Measurements from ENCODE around the gene CFAP46. TPM values are rescaled to one million over a fixed set of nuclear protein-coding genes. Genes with fewer than 3 reads are reported as not detected.

Gene CFAP46
- polyA plus RNA-seq, 3 donors: 0.07 TPM; not detected in 2

DNA sequence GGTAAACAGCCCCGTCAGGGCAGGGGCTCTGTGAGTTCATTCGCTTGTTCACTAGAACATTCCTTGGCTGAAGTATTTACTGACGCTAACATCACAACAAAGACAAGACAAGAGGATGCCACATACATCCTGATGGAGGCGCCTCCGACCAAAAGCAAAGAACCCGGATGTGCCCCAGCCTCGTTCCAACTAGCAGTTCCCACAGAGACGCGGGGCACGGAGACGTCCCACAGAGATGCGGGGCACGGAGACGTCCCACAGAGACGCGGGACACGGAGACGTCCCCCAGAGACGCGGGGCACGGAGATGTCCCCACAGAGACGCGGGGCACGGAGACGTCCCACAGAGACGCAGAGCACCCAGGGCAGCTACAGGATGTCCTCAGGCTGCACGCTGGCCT, 35.4 kb upstream of the CFAP46 start:
- Mint-ChIP-seq H3K36me3 (no peaks in the 10 kb centered on the region), H3K4me3 (no peak overlapping the region), H3K9me3 (no peaks in the 10 kb centered on the region), H3K27ac (no peak overlapping the region), H3K4me1 (no peaks in the 10 kb centered on the region), H3K27me3 (ENCODE audit: low read depth in 3 of 3) (peaks cover 2 to 28% (median 4%) of the 10 kb centered on the region in 3 donors)
- WGBS (ENCODE audit: insufficient coverage): 76% methylated on average over 26 of the region's 27 CpGs
- H3K36me3 ChIP-seq (replicated peaks in 1 of 2; ENCODE audit: control insufficient read depth in 1 of 2, insufficient read depth in 2 of 2, low read length in 2 of 2): no peaks in the 10 kb centered on the region
- H3K27me3 ChIP-seq (ENCODE audit: control insufficient read depth in 2 of 2, insufficient read depth in 2 of 2, low read length in 2 of 2): peaks cover 0 to 3% of the 10 kb centered on the region in 2 donors
- no peaks in the 10 kb centered on the region for H3K79me2 ChIP-seq (ENCODE audit: insufficient read depth, low read length)
- intact Hi-C loops (cut with micrococcal nuclease): no loop called here
- no peak for DNase-seq
- no peak overlapping the region for H3K27ac ChIP-seq (ENCODE audit: low read depth in 1 of 2, low read length in 2 of 2)
- H3K9me3 ChIP-seq (replicated peaks in 1 of 2; ENCODE audit: control insufficient read depth in 1 of 2, insufficient read depth in 1 of 2, low read length in 2 of 2): no peaks in the 10 kb centered on the region
- H3K4me3 ChIP-seq (replicated peaks in 1 of 3; ENCODE audit: low read depth in 2 of 3, low read length in 3 of 3): no peak overlapping the region
- H4K20me1 ChIP-seq (ENCODE audit: insufficient read depth, low read length): no peaks in the 10 kb centered on the region
- H3K9ac ChIP-seq (ENCODE audit: insufficient read depth, low read length, poor library complexity, severe bottlenecking): no peak overlapping the region
- TF ChIP-seq CTCF (IDR thresholded peaks at IDR 0.05): no peak
- H3K4me1 ChIP-seq (ENCODE audit: control insufficient read depth in 1 of 2, insufficient read depth in 2 of 2, low read length in 2 of 2): no peaks in the 10 kb centered on the region
- no peak overlapping the region for H2AFZ ChIP-seq (ENCODE audit: insufficient read depth, low read depth, low read length, poor library complexity, severe bottlenecking)
- H3K4me2 ChIP-seq (replicated peaks; ENCODE audit: extremely low read depth, low read length, poor library complexity, severe bottlenecking): no peak overlapping the region

DNA sequence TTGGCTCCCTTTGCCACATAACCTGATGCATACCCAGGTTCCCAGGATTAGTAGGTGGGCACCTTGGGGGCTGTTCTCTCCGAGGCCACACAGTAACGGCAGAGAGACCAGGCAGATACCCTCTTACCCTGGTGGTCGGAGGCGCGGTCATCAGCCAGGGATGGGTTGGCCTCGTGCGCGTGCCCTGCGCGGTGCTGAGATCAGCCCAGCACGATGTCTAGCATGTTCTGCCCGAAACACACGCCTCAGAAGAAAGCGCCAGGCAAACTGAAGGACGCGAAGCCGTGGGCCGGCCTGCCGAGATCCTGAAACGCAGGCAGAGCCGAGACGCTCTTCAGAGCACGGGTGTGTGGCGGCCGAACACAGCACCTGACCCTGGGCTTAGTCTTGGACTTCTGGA, 34.7 kb upstream of the CFAP46 start:
- H3K4me3 ChIP-seq (replicated peaks in 1 of 3; ENCODE audit: low read depth in 2 of 3, low read length in 3 of 3): no peak overlapping the region
- no peak for DNase-seq
- H3K36me3 ChIP-seq (replicated peaks in 1 of 2; ENCODE audit: control insufficient read depth in 1 of 2, insufficient read depth in 2 of 2, low read length in 2 of 2): no peaks in the 10 kb centered on the region
- H3K9me3 Mint-ChIP-seq: peaks cover 0 to 1% (median 0%) of the 10 kb centered on the region in 7 donors
- no peak for TF ChIP-seq CTCF (IDR thresholded peaks at IDR 0.05)
- no peaks in the 10 kb centered on the region for H3K79me2 ChIP-seq (ENCODE audit: insufficient read depth, low read length)
- H3K36me3 Mint-ChIP-seq: no peaks in the 10 kb centered on the region
- H3K27me3 ChIP-seq (ENCODE audit: control insufficient read depth in 2 of 2, insufficient read depth in 2 of 2, low read length in 2 of 2): peaks cover 0 to 3% of the 10 kb centered on the region in 2 donors
- H3K27ac ChIP-seq (ENCODE audit: low read depth in 1 of 2, low read length in 2 of 2): no peak overlapping the region
- WGBS (ENCODE audit: insufficient coverage): 95% methylated on average over 25 of the region's 25 CpGs
- peaks cover 4 to 32% (median 5%) of the 10 kb centered on the region in 3 donors for H3K27me3 Mint-ChIP-seq (ENCODE audit: low read depth in 3 of 3)
- H3K4me2 ChIP-seq (replicated peaks; ENCODE audit: extremely low read depth, low read length, poor library complexity, severe bottlenecking): no peak overlapping the region
- no peaks in the 10 kb centered on the region for H3K4me1 Mint-ChIP-seq
- no peak overlapping the region for H3K4me3 Mint-ChIP-seq
- no peaks in the 10 kb centered on the region for H3K4me1 ChIP-seq (ENCODE audit: control insufficient read depth in 1 of 2, insufficient read depth in 2 of 2, low read length in 2 of 2)
- no peaks in the 10 kb centered on the region for H4K20me1 ChIP-seq (ENCODE audit: insufficient read depth, low read length)
- H3K27ac Mint-ChIP-seq: peak overlapping the region in 1 of 7 donors; percentile 60
- no peak overlapping the region for H3K9ac ChIP-seq (ENCODE audit: insufficient read depth, low read length, poor library complexity, severe bottlenecking)
- H3K9me3 ChIP-seq (replicated peaks in 1 of 2; ENCODE audit: control insufficient read depth in 1 of 2, insufficient read depth in 1 of 2, low read length in 2 of 2): no peaks in the 10 kb centered on the region
- H2AFZ ChIP-seq (ENCODE audit: insufficient read depth, low read depth, low read length, poor library complexity, severe bottlenecking): no peak overlapping the region
- intact Hi-C loops (cut with micrococcal nuclease): no loop called here

Measured in CD14-positive monocyte (primary cell).